Activated CD4-positive, alpha-beta T cell treated with anti-CD3 and anti-CD28 coated beads for 24 hours (primary cell): ENCODE measurements around the gene ZNF598.
"Not testable (repeated sequence)": the region's sequence is repeated elsewhere in the genome, so short reads cannot be mapped to it uniquely, and the experiment has no call there.

Experiments
- DNase-seq, 2 donors: peaks; one replicate each; pipeline ENCODE4 v3.0.0-alpha.2; 2020; ENCODE audit warnings: low read depth in 2 of 2

ZNF598 gene

GRCh38 chr16:1958715-1959268 is 50.8 kb downstream of the ZNF598 start:
- DNase-seq = no peak

- not testable (repeated sequence) for DNase-seq
These were observed 51.5 kb downstream of the ZNF598 start for GRCh38 chr16:1958143-1958491.

- not testable (repeated sequence) for DNase-seq
These were observed 52.0 kb downstream of the ZNF598 start for GRCh38 chr16:1957434-1958142.

- DNase-seq = no peak
These were observed 55.9 kb downstream of the ZNF598 start for GRCh38 chr16:1953734-1954133.

- DNase-seq = no peak
These were observed 59.1 kb downstream of the ZNF598 start for GRCh38 chr16:1950559-1950958.

GRCh38 chr16:1950047-1950446 is 59.6 kb downstream of the ZNF598 start:
- DNase-seq = no peak

GRCh38 chr16:1949507-1949906 is 60.1 kb downstream of the ZNF598 start:
- DNase-seq = no peak
